GM19397 (cell line): Measurements from ENCODE around the gene NDFIP2.

Experiments
- ATAC-seq: cut with Tn5 transposase; IDR thresholded peaks from one replicate; pipeline ENCODE4 v1.9.1; 2021; ENCODE audit warnings: mild to moderate bottlenecking, moderate library complexity; ENCODE audit not compliant: unreplicated experiment

The NDFIP2 gene

GRCh38 chr13:79458436-79458835 lies 22.5 kb upstream of the NDFIP2 start:
- ATAC-seq = no peak

- no peak for ATAC-seq
These were observed 21.0 kb upstream of the NDFIP2 start for GRCh38 chr13:79459906-79460305.

DNA sequence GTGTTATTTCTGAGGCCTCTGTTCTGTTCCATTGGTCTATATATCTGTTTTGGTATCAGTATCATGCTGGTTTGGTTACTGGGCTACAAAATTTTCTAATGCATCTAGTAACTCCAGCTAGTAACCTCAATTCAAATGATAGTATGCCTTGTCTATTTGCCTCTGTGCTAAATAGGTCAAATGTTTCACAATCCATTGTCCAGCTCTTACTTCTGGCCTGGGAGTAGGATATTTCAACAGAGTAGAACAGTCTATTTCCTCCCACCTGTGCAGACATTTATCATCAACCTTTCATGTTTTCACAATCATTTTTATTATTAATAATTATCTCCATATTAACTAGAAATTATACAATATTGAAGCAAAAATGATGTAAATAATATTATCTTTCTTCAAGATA lies 18.1 kb upstream of the NDFIP2 start:
- ATAC-seq = no peak

GRCh38 chr13:79463604-79464003 lies 17.4 kb upstream of the NDFIP2 start:
- ATAC-seq = no peak

GRCh38 chr13:79466872-79467271 lies 14.1 kb upstream of the NDFIP2 start:
- ATAC-seq = no peak

DNA sequence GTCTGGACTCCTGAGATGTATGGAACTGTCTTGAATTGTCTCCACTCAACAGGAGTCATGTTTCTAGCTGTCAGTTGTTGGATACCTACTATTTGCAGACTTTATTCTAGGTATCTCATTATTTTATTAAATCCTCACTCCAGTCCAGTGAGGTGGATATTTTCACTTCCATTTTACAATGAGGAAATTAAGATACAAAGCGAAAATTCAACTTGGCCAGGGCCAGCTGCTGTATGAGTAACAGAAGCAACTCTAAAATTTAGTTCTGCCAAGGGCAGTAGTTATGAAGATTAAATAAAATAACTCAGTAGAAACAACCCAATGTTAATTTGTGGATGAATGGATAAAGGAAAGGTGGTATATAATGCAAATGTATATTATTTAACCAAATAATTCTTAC lies 12.6 kb upstream of the NDFIP2 start:
- no peak for ATAC-seq

DNA sequence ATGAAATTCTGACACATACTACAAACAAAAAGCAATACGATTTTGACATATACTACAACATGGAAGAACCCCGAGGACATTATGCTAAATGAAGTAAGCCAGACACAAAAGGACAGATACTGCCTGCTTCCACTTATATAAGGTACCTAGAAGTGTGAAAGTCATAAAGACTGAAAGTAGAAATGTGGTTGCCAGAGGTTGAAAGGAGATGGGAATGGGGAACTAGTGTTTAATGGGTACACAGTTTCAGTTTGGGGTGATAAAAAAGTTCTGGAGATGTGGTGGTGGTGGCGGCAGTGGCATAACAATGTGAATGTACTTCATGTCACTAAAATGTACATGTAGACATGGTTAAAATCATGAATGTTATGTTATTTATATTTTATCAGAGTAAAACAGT lies 12.1 kb upstream of the NDFIP2 start:
- no peak for ATAC-seq

GRCh38 chr13:79469608-79470007 lies 11.3 kb upstream of the NDFIP2 start:
- ATAC-seq = no peak

DNA sequence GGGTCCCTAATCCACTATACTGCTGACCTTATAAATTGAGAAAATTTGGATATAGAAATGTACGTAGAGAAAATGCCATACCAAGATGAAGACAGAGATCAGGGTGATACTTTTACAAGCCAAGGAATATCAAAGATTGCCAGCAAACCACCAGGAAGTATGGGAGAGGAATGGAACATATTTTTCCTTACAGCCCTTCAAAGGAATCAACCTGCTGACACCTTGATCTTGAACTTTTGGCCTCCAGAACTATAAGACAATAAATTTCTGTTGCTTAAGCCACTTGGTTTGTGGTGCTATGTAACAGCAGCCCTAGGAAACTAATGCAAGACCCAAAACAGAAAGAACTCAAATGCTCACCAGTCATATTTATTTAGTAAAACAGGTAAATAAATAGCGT lies 10.3 kb upstream of the NDFIP2 start:
- no peak for ATAC-seq

GRCh38 chr13:79475569-79475968 lies 5.4 kb upstream of the NDFIP2 start:
- no peak for ATAC-seq

- no peak for ATAC-seq
These were observed 3.0 kb upstream of the NDFIP2 start for GRCh38 chr13:79477968-79478367.

GRCh38 chr13:79479882-79480281 lies 1.1 kb upstream of the NDFIP2 start:
- no peak for ATAC-seq

DNA sequence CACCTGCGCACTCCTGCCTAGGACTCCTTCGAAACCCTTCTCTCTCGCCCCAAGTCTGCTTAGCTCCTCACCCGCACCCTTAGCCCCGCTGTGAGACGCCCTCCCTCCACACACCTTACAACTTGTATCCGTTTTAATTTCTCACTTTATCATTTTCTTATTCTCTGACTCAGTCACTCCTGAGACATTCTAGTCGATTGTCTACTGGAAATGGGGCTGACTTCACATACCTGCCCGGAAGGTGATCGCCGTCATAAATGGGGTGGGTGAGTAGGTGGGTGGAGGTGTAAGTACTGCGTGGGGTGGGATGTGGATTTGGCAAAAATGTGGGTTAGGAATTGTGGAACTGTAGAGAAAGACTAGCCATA lies 714 bp downstream of the NDFIP2 start:
- ATAC-seq = peak; percentile 38

GRCh38 chr13:79482281-79482970 lies 1.5 kb downstream of the NDFIP2 start:
- no peak for ATAC-seq

- ATAC-seq = no peak
These were observed 2.2 kb downstream of the NDFIP2 start for GRCh38 chr13:79483086-79483706.

- no peak for ATAC-seq
These were observed 4.3 kb downstream of the NDFIP2 start for GRCh38 chr13:79485014-79485811.

DNA sequence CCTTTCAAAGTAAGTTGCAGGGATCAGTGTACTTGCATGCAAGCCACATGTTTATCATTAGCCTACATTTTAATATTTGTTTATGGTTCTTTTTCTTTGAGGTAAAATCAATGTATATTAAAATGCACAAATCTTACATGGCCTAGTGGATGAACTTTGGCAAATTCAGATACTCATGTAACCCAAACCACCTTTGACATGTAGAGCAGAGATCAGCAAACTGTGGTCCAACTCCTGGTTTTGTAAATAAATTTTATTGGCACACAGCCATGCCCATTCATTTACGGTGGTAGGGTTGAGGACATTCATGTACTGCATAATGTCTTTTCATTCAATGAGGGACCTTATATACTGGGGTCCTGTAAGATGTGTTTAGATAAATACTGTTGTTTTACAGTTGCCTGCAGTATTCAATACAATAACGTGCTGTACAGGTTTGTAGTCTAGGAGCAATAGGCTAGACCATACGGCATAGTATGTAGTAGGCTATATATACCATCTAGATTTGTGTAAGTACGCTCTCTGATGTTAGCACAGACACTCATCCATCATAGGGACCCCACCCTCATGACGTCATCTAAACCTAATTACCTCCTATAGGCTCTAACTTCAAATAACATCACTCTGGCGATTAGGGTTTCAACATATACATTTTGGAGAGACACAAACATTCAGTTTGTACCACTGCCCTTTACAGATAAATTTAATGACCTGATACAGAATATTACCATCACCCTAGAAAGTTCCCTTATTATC lies 5.7 kb downstream of the NDFIP2 start:
- ATAC-seq = no peak

- no peak for ATAC-seq
These were observed 9.4 kb downstream of the NDFIP2 start for GRCh38 chr13:79490326-79490725.

GRCh38 chr13:79490824-79491223 lies 9.9 kb downstream of the NDFIP2 start:
- ATAC-seq = no peak

DNA sequence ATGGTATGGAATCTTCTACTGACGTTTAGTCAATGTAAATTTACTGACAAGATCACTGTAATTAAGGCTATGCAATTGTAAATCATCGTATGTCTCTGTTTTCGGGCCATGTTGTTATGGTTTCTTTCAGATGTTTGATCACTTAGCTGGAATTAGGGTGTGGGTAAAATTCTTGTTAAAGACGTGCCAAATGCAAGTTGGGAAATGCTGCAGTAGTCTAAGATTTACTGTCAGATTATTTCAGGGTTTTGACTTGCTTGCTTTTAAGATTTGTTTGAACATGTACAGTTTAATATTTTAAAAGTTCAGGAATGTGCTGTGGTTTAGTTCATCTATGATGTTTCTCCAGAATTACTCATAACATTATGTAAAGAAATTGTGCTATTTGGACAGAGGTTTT lies 10.8 kb downstream of the NDFIP2 start:
- no peak for ATAC-seq

DNA sequence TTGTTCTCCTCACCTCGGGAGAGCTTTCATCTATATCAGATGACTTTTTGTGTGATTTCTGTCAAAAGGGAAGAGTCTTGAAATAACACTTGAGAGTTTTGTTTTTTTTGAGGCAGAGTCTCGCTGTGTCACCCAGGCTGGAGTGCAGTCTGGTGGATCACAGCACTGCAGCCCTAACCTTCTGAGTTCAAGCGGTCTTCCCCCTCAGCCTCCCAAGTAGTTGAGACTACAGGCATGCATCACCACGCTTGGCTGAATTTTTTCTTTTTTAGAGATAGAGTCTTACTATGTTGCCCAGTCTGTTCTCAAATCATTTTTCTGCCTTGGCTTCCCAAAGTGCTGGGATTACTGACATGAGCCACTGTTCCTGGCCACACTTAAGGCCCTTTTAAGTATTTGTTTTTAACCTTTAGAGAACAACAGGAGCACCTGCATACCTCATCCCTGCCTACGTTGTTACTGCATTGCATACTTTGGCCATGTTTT lies 11.4 kb downstream of the NDFIP2 start:
- ATAC-seq = no peak
